8988T (cell line): ENCODE data around the gene FANCL.
"Not testable (repeated sequence)": the region's sequence is repeated elsewhere in the genome, so short reads cannot be mapped to it uniquely, and the experiment has no call there.

Experiments
- DNase-seq: peaks from one replicate; pipeline ENCODE4 v3.0.0; 2011

FANCL gene

GRCh38 chr2:58138396-58139030 is 102.6 kb downstream of the FANCL start:
- no peak for DNase-seq

- DNase-seq = no peak
These were observed 103.3 kb downstream of the FANCL start for GRCh38 chr2:58137856-58138255.

DNA sequence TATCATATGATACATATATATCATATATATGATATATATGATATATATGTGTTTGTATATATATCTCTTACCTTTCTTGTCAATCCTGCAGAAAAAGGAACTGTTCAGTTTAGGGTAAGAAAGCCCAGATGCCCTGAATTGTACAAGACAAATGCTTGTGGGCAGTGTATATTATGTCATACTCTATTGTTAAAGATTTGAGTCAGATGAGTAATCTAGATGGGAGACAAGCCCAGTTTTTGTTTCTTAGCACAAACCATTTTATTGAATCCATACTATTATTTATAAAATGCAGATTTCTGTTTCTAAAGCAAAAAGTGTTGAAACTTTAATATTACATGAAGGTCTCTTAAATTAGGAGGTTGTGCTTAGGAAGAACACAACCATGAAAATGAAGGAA is 103.9 kb downstream of the FANCL start:
- no peak for DNase-seq

GRCh38 chr2:58135861-58136260 is 105.3 kb downstream of the FANCL start:
- DNase-seq = no peak

DNA sequence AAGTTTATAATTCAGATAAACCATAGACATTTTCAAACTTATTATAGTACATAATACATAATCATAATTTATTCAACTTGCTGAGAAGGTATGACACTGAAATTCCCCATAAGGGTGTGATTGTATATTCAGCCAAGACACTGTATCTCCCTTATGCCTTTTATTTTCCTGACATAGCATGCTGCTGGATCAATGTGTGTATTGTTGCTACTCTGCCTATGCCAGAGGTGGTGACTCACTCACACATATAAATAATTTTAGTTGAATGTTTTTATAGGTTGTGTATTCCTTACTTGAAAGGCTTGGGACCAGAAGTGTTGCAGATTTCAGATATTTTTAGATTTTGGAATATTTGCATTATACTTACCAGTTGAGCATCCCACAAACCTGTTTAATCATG is 107.7 kb downstream of the FANCL start:
- no peak for DNase-seq

GRCh38 chr2:58131191-58132011 is 109.7 kb downstream of the FANCL start:
- DNase-seq = no peak

- no peak for DNase-seq
These were observed 110.9 kb downstream of the FANCL start for GRCh38 chr2:58130238-58130637.

- no peak for DNase-seq
These were observed 114.0 kb downstream of the FANCL start for GRCh38 chr2:58127111-58127510.

- DNase-seq = no peak
These were observed 118.6 kb downstream of the FANCL start for GRCh38 chr2:58122540-58122939.

GRCh38 chr2:58122040-58122439 is 119.1 kb downstream of the FANCL start:
- DNase-seq = no peak

DNA sequence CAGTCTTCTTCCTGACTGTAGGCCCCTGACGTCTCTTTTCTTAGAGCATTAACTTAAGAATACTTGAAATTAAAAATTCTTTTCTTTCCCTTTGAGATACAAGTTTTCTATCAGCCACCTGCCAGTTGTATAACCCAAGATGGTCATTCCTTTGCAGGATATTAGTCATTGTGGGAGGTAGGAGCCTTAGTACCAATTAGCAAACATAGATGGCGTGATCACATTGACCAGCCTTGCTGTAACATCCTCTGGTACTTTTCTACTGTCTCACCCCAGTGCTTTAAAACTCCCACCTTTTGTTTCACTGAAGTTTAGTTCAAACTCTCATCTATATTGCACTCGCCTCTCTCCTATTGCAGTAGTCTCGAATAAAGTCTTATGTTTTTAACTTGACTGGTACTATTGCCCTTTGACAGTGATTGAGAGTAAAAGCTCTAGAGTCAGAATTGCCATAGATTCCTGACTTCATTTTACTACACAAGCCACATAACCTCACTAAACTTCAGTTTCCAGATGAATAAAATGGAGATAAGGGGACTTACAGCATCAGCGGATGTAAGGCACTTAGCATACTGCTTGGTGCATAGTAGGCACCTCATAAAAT is 120.4 kb downstream of the FANCL start:
- no peak for DNase-seq

DNA sequence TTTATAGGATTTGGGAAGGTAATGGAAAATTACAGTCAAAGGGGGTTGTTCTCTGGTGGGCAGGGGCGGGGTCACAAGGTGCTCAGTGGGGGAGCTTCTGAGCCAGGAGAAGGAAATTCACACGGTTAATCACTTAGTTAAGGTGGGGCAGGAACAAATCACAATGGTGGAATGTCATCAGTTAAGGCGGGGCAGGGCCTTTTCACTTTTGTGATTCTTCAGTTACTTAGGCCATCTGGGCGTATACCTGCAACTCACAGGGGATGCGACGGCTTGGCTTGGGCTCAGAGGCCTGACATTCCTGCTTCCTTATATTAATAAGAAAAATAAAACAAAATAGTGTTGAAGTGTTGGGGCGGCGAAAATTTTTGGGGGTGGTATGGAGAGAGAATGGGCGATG is 127.6 kb downstream of the FANCL start:
- not testable (repeated sequence) for DNase-seq

DNA sequence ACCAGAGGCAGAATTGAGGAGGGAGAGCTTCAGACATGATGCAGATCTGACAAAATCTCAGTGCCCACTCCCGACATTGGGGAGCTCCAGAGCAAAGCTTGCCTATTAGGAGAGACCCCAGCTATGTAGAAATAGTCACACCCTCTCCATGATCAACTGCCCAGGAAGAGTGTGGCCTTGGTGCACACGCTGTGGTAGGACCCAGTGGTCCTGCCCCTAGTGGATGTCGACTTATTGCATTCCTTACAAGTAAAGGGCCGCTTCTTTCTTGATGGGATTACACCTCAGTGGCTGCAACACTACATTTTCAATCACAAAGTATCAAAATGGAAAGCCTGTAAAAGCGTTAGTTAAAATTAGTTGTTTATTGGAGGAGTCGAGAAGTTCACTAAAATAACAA is 130.4 kb downstream of the FANCL start:
- no peak for DNase-seq

DNA sequence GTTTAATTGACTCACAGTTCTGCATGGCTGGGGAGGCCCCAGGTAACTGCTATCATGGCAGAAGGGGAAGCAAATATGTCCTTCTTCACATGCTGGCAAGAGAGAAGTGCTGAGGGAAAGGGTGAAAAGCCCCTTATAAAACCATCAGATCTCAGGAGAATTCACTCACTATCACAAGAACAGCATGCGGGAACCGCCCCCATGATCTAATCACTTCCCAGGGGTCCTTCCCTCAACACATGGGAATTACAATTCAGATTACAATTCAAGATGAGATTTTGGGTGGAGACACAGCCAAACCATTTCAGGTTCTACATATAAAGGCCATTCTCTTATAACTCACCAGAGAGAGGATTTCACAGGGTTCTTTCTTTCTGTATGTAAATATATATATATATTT is 131.6 kb downstream of the FANCL start:
- DNase-seq = no peak
